Tibial nerve (tissue), 4 donors: Measurements from ENCODE around the gene PHRF1. TPM values are rescaled to one million over a fixed set of nuclear protein-coding genes. Genes with fewer than 3 reads are reported as not detected.

Experiments used
- DNase-seq, 2 donors: peaks; one replicate each; pipeline ENCODE4 v3.0.0-alpha.2; 2019; ENCODE audit warnings: low spot score in 2 of 2
- H3K27ac ChIP-seq, 4 donors: fragments of 200-600 bp; sonication (generic) in 3 of 4; one replicate each; pipeline ENCODE4 v1.5.1; 2017 to 2019; ENCODE audit warnings: mild to moderate bottlenecking in 1 of 4
- H3K27me3 ChIP-seq, 2 donors: fragments of 200-600 bp; sonication (generic) in 1 of 2; one replicate each; pipeline versions ENCODE4 v1.5.1 to v1.6.0; 2017 to 2019
- H3K36me3 ChIP-seq, 3 donors: fragments of 200-600 bp; sonication (generic); one replicate each; pipeline ENCODE4 v1.5.1; 2018 to 2019
- H3K4me1 ChIP-seq, 4 donors: fragments of 200-600 bp; sonication (generic) in 3 of 4; one replicate each; pipeline ENCODE4 v1.5.1; 2017 to 2019
- H3K4me3 ChIP-seq, 4 donors: fragments of 200-600 bp; sonication (generic) in 3 of 4; one replicate each; pipeline ENCODE4 v1.5.1; 2017 to 2019; ENCODE audit warnings: mild to moderate bottlenecking in 1 of 4, moderate library complexity in 1 of 4
- H3K9me3 ChIP-seq, 4 donors: fragments of 200-600 bp; sonication (generic) in 3 of 4; one replicate each; pipeline ENCODE4 v1.5.1; 2017 to 2019
- CTCF ChIP-seq, 5 experiments: fragments of 200-600 bp in 3 of 5; fragments of 450-650 bp in 2 of 5; sonication (generic) in 3 of 5; IDR thresholded peaks; one replicate each; pipeline ENCODE4 v1.5.1; 2016 to 2019; ENCODE audit warnings: antibody characterized with exemption in 5 of 5, mild to moderate bottlenecking in 3 of 5, moderate library complexity in 2 of 5
- EP300 ChIP-seq, 2 donors: sonication (generic); formaldehyde crosslinking; IDR thresholded peaks; one replicate each; pipeline ENCODE4 v1.6.1; 2017; ENCODE audit warnings: antibody characterized with exemption in 2 of 2, mild to moderate bottlenecking in 1 of 2
- POLR2A ChIP-seq, 2 donors: fragments of 450-650 bp; IDR thresholded peaks; one replicate each; pipeline ENCODE4 v1.6.1; 2017; ENCODE audit warnings: antibody characterized with exemption in 2 of 2, mild to moderate bottlenecking in 2 of 2, moderate library complexity in 2 of 2
- WGBS, 2 donors: methylation state at CpG; one replicate each; pipeline ENCODE4 v1.1.5; 2018; 5-methylcytosine and 5-hydroxymethylcytosine counted together
- total RNA-seq, 4 donors: library from RNA; depleted of rRNA; stranded (reverse); fragments of >200 nt; gene quantifications; one replicate each; pipeline ENCODE4 v1.1.0, GENCODE V29; 2016

The PHRF1 gene
- total RNA-seq, 4 donors from 2014 or later: 27.1 to 49.2 (median 34.9) TPM

GRCh38 chr11:551131-551530 is 25.1 kb upstream of the PHRF1 start:
- TF ChIP-seq POLR2A (IDR thresholded peaks at IDR 0.05) (no peak), EP300 (IDR thresholded peaks at IDR 0.05) (no peak), CTCF (IDR thresholded peaks at IDR 0.05) (no peak)
- H3K4me1 ChIP-seq: peaks cover 0 to 18% (median 12%) of the 10 kb centered on the region in 4 donors
- H3K27me3 ChIP-seq: peaks cover 0 to 52% of the 10 kb centered on the region in 2 donors
- no peak overlapping the region for H3K27ac ChIP-seq
- peaks cover 0 to 5% (median 0%) of the 10 kb centered on the region in 3 donors for H3K36me3 ChIP-seq
- 51 to 79% methylated on average over 4 to 14 of the region's 16 CpGs for WGBS, 2 donors
- no peak for DNase-seq
- H3K4me3 ChIP-seq: no peak overlapping the region
- H3K9me3 ChIP-seq: no peaks in the 10 kb centered on the region

- Histone ChIP-seq H3K9me3 (no peaks in the 10 kb centered on the region), H3K27me3 (peaks cover 0 to 57% of the 10 kb centered on the region in 2 donors), H3K36me3 (peaks cover 0 to 5% (median 0%) of the 10 kb centered on the region in 3 donors), H3K4me1 (peaks cover 0 to 23% (median 12%) of the 10 kb centered on the region in 4 donors), H3K4me3 (no peak overlapping the region), H3K27ac (no peak overlapping the region)
- TF ChIP-seq CTCF (IDR thresholded peaks at IDR 0.05) (no peak), POLR2A (IDR thresholded peaks at IDR 0.05) (no peak), EP300 (IDR thresholded peaks at IDR 0.05) (no peak)
- DNase-seq: no peak
- WGBS, 2 donors: 62 to 78% methylated on average over 6 to 11 of the region's 12 CpGs
These were observed 24.7 kb upstream of the PHRF1 start for GRCh38 chr11:551596-551995.

GRCh38 chr11:553083-553987 is 22.9 kb upstream of the PHRF1 start:
- Histone ChIP-seq H3K27ac (no peak overlapping the region), H3K9me3 (no peaks in the 10 kb centered on the region), H3K27me3 (peaks cover 0 to 74% of the 10 kb centered on the region in 2 donors), H3K4me1 (peaks cover 0 to 23% (median 12%) of the 10 kb centered on the region in 4 donors), H3K4me3 (no peak overlapping the region), H3K36me3 (peaks cover 0 to 5% (median 0%) of the 10 kb centered on the region in 3 donors)
- no peak for TF ChIP-seq EP300 (IDR thresholded peaks at IDR 0.05)
- TF ChIP-seq POLR2A (IDR thresholded peaks at IDR 0.05): no peak
- no peak for TF ChIP-seq CTCF (IDR thresholded peaks at IDR 0.05)
- 74 to 77% methylated on average over 27 of the region's 27 CpGs for WGBS, 2 donors
- DNase-seq: no peak

GRCh38 chr11:553988-554340 is 22.3 kb upstream of the PHRF1 start:
- DNase-seq: no peak
- H3K27ac ChIP-seq: no peak overlapping the region
- H3K36me3 ChIP-seq: peaks cover 0 to 5% (median 0%) of the 10 kb centered on the region in 3 donors
- TF ChIP-seq EP300 (IDR thresholded peaks at IDR 0.05) (no peak), CTCF (IDR thresholded peaks at IDR 0.05) (no peak), POLR2A (IDR thresholded peaks at IDR 0.05) (no peak)
- WGBS, 2 donors: 62 to 66% methylated on average over 7 to 10 of the region's 11 CpGs
- no peak overlapping the region for H3K4me3 ChIP-seq
- no peaks in the 10 kb centered on the region for H3K9me3 ChIP-seq
- H3K4me1 ChIP-seq: peaks cover 0 to 23% (median 12%) of the 10 kb centered on the region in 4 donors
- peaks cover 0 to 80% of the 10 kb centered on the region in 2 donors for H3K27me3 ChIP-seq
